HG03060 (cell line): ENCODE data around the gene RBM33.

Experiments
- ATAC-seq: cut with Tn5 transposase; IDR thresholded peaks from one replicate; pipeline ENCODE4 v1.9.1; 2021; ENCODE audit warnings: low read depth, moderate number of reproducible peaks; ENCODE audit not compliant: unreplicated experiment

The RBM33 gene

GRCh38 chr7:155621418-155621980, 23.0 kb upstream of the RBM33 start:
- ATAC-seq: no peak

- no peak for ATAC-seq
Observed at GRCh38 chr7:155624412-155624811, 20.0 kb upstream of the RBM33 start.

GRCh38 chr7:155625557-155625956, 18.9 kb upstream of the RBM33 start:
- no peak for ATAC-seq

GRCh38 chr7:155629171-155629570, 15.3 kb upstream of the RBM33 start:
- no peak for ATAC-seq

GRCh38 chr7:155631155-155631554, 13.3 kb upstream of the RBM33 start:
- no peak for ATAC-seq

GRCh38 chr7:155635817-155636216, 8.6 kb upstream of the RBM33 start:
- no peak for ATAC-seq

- ATAC-seq: no peak
Observed at GRCh38 chr7:155637155-155637554, 7.3 kb upstream of the RBM33 start.

GRCh38 chr7:155638366-155638765, 6.1 kb upstream of the RBM33 start:
- ATAC-seq: no peak

GRCh38 chr7:155639958-155640520, 4.4 kb upstream of the RBM33 start:
- no peak for ATAC-seq

- no peak for ATAC-seq
Observed at GRCh38 chr7:155640629-155641028, 3.8 kb upstream of the RBM33 start.

GRCh38 chr7:155643804-155644177, 670 bp upstream of the RBM33 start:
- no peak for ATAC-seq

- ATAC-seq: peak; percentile 13
Observed at GRCh38 chr7:155644971-155645509, 579 bp downstream of the RBM33 start.

- no peak for ATAC-seq
Observed at GRCh38 chr7:155645662-155646061, 1.2 kb downstream of the RBM33 start.

GRCh38 chr7:155646669-155647068, 2.2 kb downstream of the RBM33 start:
- ATAC-seq: no peak

GRCh38 chr7:155647302-155647701, 2.8 kb downstream of the RBM33 start:
- no peak for ATAC-seq

- ATAC-seq: no peak
Observed at GRCh38 chr7:155647734-155648133, 3.3 kb downstream of the RBM33 start.

- no peak for ATAC-seq
Observed at GRCh38 chr7:155648752-155649339, 4.4 kb downstream of the RBM33 start.

GRCh38 chr7:155649588-155649987, 5.1 kb downstream of the RBM33 start:
- no peak for ATAC-seq

GRCh38 chr7:155652156-155653114, 8.0 kb downstream of the RBM33 start:
- ATAC-seq: no peak

- no peak for ATAC-seq
Observed at GRCh38 chr7:155653803-155654202, 9.3 kb downstream of the RBM33 start.

GRCh38 chr7:155656891-155657290, 12.4 kb downstream of the RBM33 start:
- ATAC-seq: no peak
